Measurements from ENCODE around the gene LDAH.

DNA sequence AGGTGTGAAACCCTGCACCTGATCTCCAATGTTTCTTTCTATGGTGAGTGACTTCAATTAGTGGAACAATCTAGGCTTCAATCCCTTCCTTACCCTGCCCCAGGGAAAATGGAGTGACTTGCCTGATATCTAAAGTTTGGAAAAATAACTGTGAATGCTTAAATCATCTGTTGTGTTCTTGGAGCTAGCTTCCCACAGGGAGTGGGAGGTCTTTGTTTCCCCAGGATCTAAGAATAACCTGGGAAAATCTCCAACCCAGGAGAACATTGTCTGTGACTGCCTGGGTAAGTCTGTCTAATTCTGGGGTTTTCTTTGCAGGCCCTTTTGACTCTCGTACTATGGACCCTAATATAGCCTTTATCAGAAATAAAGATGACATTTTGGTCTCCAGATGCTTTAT, 13.6 kb upstream of the LDAH start:
- TF ChIP-seq POLR2A (IDR thresholded peaks at IDR 0.05) (no peak), POLR2AphosphoS5 (IDR thresholded peaks at IDR 0.05) (no peak)
- TF ChIP-seq, protein P1, sequence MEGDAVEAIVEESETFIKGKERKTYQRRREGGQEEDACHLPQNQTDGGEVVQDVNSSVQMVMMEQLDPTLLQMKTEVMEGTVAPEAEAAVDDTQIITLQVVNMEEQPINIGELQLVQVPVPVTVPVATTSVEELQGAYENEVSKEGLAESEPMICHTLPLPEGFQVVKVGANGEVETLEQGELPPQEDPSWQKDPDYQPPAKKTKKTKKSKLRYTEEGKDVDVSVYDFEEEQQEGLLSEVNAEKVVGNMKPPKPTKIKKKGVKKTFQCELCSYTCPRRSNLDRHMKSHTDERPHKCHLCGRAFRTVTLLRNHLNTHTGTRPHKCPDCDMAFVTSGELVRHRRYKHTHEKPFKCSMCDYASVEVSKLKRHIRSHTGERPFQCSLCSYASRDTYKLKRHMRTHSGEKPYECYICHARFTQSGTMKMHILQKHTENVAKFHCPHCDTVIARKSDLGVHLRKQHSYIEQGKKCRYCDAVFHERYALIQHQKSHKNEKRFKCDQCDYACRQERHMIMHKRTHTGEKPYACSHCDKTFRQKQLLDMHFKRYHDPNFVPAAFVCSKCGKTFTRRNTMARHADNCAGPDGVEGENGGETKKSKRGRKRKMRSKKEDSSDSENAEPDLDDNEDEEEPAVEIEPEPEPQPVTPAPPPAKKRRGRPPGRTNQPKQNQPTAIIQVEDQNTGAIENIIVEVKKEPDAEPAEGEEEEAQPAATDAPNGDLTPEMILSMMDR (IDR thresholded peaks at IDR 0.05): no peak

Measured in sigmoid colon (tissue), 4 donors.